Activated naive CD4-positive, alpha-beta T cell treated with anti-CD3 and anti-CD28 coated beads for 36 hours (primary cell): ENCODE results near the gene HFM1. TPM values are rescaled to one million over a fixed set of nuclear protein-coding genes. Genes with fewer than 3 reads are reported as not detected.
A peak's percentile ranks its signal among the peaks of the same experiment; 100 is the strongest.
"Not testable (repeated sequence)": the region's sequence is repeated elsewhere in the genome, so short reads cannot be mapped to it uniquely, and the experiment has no call there.

Experiments used
- CTCF ChIA-PET: fragments of 350-600 bp; sonication (Branson Sonifier 250); formaldehyde crosslinking; loops from one replicate; lab custom pipeline; 2021; ENCODE audit warnings: antibody characterized with exemption; lab: Charles Lee
- DNase-seq: peaks from one replicate; pipeline ENCODE4 v3.0.0-alpha.2; 2020
- H3K27ac Mint-ChIP-seq: one replicate; pipeline ENCODE4 v1.8.0; 2021; ENCODE audit warnings: mild to moderate bottlenecking, mixed read lengths
- H3K27me3 Mint-ChIP-seq: one replicate; pipeline ENCODE4 v1.8.0; 2021; ENCODE audit warnings: low read depth, mixed read lengths
- H3K36me3 Mint-ChIP-seq: one replicate; pipeline ENCODE4 v1.8.0; 2021; ENCODE audit warnings: low read depth, mixed read lengths
- H3K4me1 Mint-ChIP-seq: one replicate; pipeline ENCODE4 v1.8.0; 2021; ENCODE audit warnings: low read depth, mixed read lengths
- H3K4me3 Mint-ChIP-seq: one replicate; pipeline ENCODE4 v1.8.0; 2021; ENCODE audit warnings: mild to moderate bottlenecking, moderate library complexity, mixed read lengths
- H3K9me3 Mint-ChIP-seq: one replicate; pipeline ENCODE4 v1.8.0; 2021; ENCODE audit warnings: mixed read lengths
- intact Hi-C: fragments of 100-400 bp; cut with micrococcal nuclease; formaldehyde crosslinking; loops from one replicate; pipeline ENCODE4 v1.15.1; 2023
- total RNA-seq, 2 experiments: library from RNA; stranded (reverse); gene quantifications; one replicate each; pipeline ENCODE4 v1.2.3, GENCODE V29; 2021

Gene HFM1
- total RNA-seq, 2 experiments from 2014 or later = not detected

- H3K27me3 Mint-ChIP-seq, H3K4me1 Mint-ChIP-seq, CTCF ChIA-PET, H3K36me3 Mint-ChIP-seq, DNase-seq, H3K4me3 Mint-ChIP-seq, H3K27ac Mint-ChIP-seq, H3K9me3 Mint-ChIP-seq: not testable (repeated sequence)
- intact Hi-C loops = loop anchor here (10.0 kb wide), 1 partner anchor 1338 kb away; no protein-coding TSS in a partner anchor
Observed at GRCh38 chr1:91286259-91286961, 118.2 kb downstream of the HFM1 start.

DNA sequence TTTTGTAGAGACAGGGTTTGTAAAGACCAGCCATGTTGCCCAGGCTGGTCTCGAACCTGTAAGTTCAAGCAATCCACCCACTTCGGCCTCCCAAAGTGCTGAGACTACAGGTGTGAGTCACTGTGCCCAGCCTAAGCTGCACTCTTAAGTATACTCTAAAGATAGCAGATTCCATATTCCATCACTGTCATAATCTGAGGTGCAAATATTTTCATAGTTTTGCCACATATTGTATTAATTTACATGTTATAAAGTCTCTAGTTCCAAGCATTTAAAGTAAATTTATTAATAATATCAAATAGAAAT, 121.3 kb downstream of the HFM1 start:
- Mint-ChIP-seq H3K9me3 (no peaks in the 10 kb centered on the region), H3K4me1 (peaks cover 1% of the 10 kb centered on the region), H3K27ac (no peak overlapping the region), H3K4me3 (no peak overlapping the region), H3K27me3 (peaks cover 6% of the 10 kb centered on the region), H3K36me3 (no peaks in the 10 kb centered on the region)
- no peak for DNase-seq
- intact Hi-C loops = loop anchor here (2.0 to 10.0 kb wide), 3 partner anchors 217 to 1341 kb away; partner anchors contain the start of gene CDC7
- CTCF ChIA-PET = interaction anchor here (0.8 to 6.9 kb wide), 15 partner anchors 11 to 660 kb away, joined by 3 to 60 read pairs (median 4); partner anchors contain the start of gene CDC7

- H3K4me3 Mint-ChIP-seq = no peak overlapping the region
- intact Hi-C loops = loop anchor here (1.0 to 10.0 kb wide), 5 partner anchors 119 to 1342 kb away; partner anchors contain the start of gene CDC7
- peaks cover 6% of the 10 kb centered on the region for H3K27me3 Mint-ChIP-seq
- H3K36me3 Mint-ChIP-seq = no peaks in the 10 kb centered on the region
- H3K9me3 Mint-ChIP-seq = no peaks in the 10 kb centered on the region
- DNase-seq = peak; percentile 65
- CTCF ChIA-PET = interaction anchor here (0.6 to 6.9 kb wide), 17 partner anchors 11 to 660 kb away, joined by 3 to 60 read pairs (median 4); partner anchors contain the start of gene CDC7
- H3K4me1 Mint-ChIP-seq = peaks cover 1% of the 10 kb centered on the region
- H3K27ac Mint-ChIP-seq = no peak overlapping the region
Observed at GRCh38 chr1:91282695-91283420, 121.8 kb downstream of the HFM1 start.

DNA sequence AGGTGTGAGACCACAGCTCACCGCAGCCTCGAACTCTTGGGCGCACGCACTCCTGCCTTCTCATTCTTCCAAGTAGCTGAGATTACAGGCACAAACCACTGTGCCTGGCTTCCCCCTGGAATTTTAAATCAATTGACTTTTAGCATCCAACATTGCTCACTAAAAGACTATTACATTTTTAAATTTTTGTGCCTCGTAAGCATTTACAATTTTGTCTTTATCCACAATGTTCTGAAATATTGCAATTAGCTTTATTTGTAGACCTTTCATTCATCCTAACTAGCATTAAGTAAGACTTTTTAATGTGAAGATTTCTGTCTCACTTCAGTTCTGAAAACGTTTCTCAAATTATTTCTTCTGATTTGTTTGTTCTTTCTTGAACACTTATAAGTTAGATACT, 122.9 kb downstream of the HFM1 start:
- Mint-ChIP-seq H3K4me3 (no peak overlapping the region), H3K4me1 (peaks cover 1% of the 10 kb centered on the region), H3K36me3 (no peaks in the 10 kb centered on the region), H3K9me3 (no peaks in the 10 kb centered on the region), H3K27ac (no peak overlapping the region), H3K27me3 (peaks cover 4% of the 10 kb centered on the region)
- intact Hi-C loops = loop anchor here (1.0 to 10.0 kb wide), 5 partner anchors 121 to 1343 kb away; partner anchors contain the start of gene CDC7
- DNase-seq = no peak
- CTCF ChIA-PET = interaction anchor here (1.9 to 6.9 kb wide), 3 partner anchors 10 to 644 kb away, joined by 3 to 60 read pairs (median 8); no protein-coding TSS in a partner anchor

DNA sequence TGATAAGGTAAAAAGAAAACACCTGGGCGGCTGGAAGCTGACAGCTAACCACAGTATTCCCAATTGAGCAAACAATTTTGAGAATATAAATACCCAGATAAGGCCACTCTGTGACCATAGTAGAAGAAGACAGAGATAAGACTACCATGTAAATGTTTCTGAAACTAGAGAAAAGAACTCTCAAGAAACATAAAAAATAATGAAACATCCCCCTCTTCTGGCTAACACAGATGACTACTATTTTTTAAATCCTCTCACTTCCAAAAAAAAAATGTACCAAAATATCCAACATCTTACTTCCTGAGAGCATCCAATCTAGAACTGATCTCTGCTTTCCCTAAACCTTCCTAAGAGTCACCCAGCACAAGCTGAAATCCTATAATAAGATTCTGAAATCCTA, 125.9 kb downstream of the HFM1 start:
- Mint-ChIP-seq H3K4me1 (peaks cover 1% of the 10 kb centered on the region), H3K4me3 (no peak overlapping the region), H3K27ac (no peak overlapping the region), H3K36me3 (no peaks in the 10 kb centered on the region), H3K27me3 (no peaks in the 10 kb centered on the region), H3K9me3 (no peaks in the 10 kb centered on the region)
- intact Hi-C loops = loop anchor here (1.0 kb wide), 2 partner anchors 112 to 699 kb away; no protein-coding TSS in a partner anchor
- no peak for DNase-seq
- CTCF ChIA-PET = interaction anchor here (0.7 to 6.9 kb wide), 3 partner anchors 41 to 113 kb away, joined by 3 to 60 read pairs (median 4); no protein-coding TSS in a partner anchor

DNA sequence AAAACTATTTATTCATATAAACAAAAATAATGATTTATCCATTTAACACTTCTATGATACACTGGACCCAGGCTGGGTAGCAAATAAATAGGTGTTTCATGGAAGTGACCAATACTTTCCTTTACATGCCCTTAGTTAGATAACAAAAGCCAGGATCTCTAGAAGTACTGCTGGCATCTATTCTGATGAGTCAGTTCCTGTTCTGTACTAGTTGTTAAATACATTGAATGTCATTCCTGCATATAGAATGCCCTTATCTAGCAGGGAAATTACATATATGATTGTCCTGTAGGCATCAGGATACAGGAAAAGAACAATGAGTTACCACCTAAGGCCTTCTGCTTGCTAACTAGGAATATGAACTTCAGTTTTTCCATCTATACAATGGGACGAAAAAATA, 130.8 kb downstream of the HFM1 start:
- intact Hi-C loops = no loop called here

GRCh38 chr1:91261655-91262054, 143.0 kb downstream of the HFM1 start:
- no peak overlapping the region for H3K4me3 Mint-ChIP-seq
- intact Hi-C loops = no loop called here
- H3K27ac Mint-ChIP-seq = no peak overlapping the region
- H3K27me3 Mint-ChIP-seq = peaks cover 7% of the 10 kb centered on the region
- no peak for DNase-seq
- CTCF ChIA-PET = interaction anchor here (0.7 kb wide), 1 partner anchor 947 kb away, joined by 3 read pairs; no protein-coding TSS in a partner anchor
- H3K36me3 Mint-ChIP-seq = no peaks in the 10 kb centered on the region
- H3K9me3 Mint-ChIP-seq = no peaks in the 10 kb centered on the region
- H3K4me1 Mint-ChIP-seq = no peaks in the 10 kb centered on the region

More for the DNA sequence above, 130.8 kb downstream of the HFM1 start:
- Mint-ChIP-seq H3K27ac (no peak overlapping the region), H3K4me3 (no peak overlapping the region), H3K27me3 (no peaks in the 10 kb centered on the region), H3K36me3 (no peaks in the 10 kb centered on the region), H3K4me1 (no peaks in the 10 kb centered on the region), H3K9me3 (no peaks in the 10 kb centered on the region)
- CTCF ChIA-PET = no interaction called here
- no peak for DNase-seq

DNA sequence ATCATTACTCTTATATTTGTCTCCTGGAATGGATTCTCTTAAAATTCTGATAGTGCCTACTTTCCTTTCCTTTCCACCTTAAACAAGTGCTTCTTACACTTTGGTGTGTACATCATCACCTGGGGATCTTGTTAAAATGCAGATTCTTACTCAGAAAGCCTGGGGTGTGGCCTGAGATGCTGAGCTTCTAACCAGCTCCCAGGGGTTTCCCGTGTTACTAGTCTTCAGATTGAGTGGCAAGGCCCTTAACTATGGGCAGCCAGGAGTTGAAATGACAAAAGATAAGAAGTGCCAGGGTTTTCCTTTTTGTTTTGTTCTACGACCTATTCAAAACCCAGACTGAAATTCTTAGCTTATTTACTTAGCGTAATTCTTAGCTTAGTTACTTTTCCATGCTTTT, 159.2 kb downstream of the HFM1 start:
- Mint-ChIP-seq H3K27ac (no peak overlapping the region), H3K27me3 (peaks cover 13% of the 10 kb centered on the region), H3K4me1 (no peaks in the 10 kb centered on the region), H3K9me3 (peaks cover 2% of the 10 kb centered on the region), H3K4me3 (no peak overlapping the region), H3K36me3 (no peaks in the 10 kb centered on the region)
- intact Hi-C loops = no loop called here
- DNase-seq = no peak
- CTCF ChIA-PET = no interaction called here

- Mint-ChIP-seq H3K36me3 (no peaks in the 10 kb centered on the region), H3K27me3 (peaks cover 6% of the 10 kb centered on the region), H3K4me3 (no peak overlapping the region), H3K4me1 (no peaks in the 10 kb centered on the region), H3K27ac (no peak overlapping the region), H3K9me3 (peaks cover 2% of the 10 kb centered on the region)
- CTCF ChIA-PET = no interaction called here
- intact Hi-C loops = no loop called here
- no peak for DNase-seq
Observed at GRCh38 chr1:91244737-91245136, 159.9 kb downstream of the HFM1 start.

DNA sequence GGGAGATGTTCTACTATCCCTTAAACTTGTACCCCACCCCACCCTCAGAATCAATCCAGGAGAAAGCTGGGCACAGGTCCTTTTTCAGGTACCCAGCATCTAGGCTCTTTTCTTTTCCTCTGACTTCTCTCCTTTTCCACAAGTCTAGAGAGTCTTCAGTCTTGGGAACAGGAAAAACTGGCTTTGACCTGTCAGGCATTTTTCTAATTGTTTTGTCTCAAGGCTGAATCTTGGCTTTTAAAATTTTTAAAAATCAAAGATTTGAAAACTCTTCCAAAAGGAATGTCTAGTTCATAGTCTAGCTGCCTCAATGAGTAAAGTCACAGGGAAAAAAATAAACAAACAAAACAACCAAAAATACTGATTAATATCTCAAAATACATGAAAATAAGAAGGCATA, 161.5 kb downstream of the HFM1 start:
- H3K4me1 Mint-ChIP-seq = no peaks in the 10 kb centered on the region
- H3K9me3 Mint-ChIP-seq = peaks cover 2% of the 10 kb centered on the region
- intact Hi-C loops = no loop called here
- no peak overlapping the region for H3K4me3 Mint-ChIP-seq
- H3K27me3 Mint-ChIP-seq = no peaks in the 10 kb centered on the region
- no peak for DNase-seq
- no peak overlapping the region for H3K27ac Mint-ChIP-seq
- CTCF ChIA-PET = no interaction called here
- no peaks in the 10 kb centered on the region for H3K36me3 Mint-ChIP-seq

DNA sequence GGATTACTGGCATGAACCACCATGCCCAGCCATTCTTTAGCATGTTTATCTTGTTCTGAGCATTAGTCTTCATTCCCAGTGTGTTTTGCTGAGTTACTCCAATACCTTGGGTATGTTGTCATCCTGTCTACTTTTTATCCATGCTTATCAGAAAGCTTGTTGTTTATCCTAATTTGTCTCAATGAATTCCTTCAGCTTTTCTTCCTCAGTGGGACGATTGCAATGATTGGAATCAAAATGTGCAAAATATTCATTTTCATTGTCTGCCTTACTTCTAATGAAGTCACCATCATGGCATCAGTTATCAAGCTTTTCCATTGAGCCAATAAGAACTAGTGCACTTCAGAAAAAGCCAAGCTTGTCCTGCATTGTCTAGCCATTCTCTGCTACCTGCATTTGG, 170.5 kb downstream of the HFM1 start:
- Mint-ChIP-seq H3K27me3 (no peaks in the 10 kb centered on the region), H3K36me3 (no peaks in the 10 kb centered on the region), H3K4me3 (no peak overlapping the region), H3K27ac (no peak overlapping the region), H3K4me1 (no peaks in the 10 kb centered on the region), H3K9me3 (no peaks in the 10 kb centered on the region)
- intact Hi-C loops = no loop called here
- CTCF ChIA-PET = no interaction called here
- DNase-seq = no peak

DNA sequence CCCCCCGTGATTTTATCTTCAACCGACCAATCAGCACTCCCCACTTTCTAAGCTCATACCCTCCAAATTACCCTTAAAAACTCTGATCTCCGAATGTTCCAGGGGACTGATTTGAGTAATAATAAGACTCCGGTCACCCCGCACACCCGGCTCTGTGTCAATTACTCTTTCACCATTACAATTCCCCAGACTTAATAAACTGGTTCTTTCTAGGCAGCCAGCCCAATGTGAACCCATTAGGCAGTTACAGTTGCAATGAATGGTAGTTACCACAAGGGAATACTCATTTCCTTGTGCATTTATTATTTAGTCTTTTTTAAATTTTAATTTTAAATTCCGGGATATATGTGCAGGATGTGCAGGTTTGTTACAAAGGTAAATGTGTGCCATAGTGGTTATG, 177.9 kb downstream of the HFM1 start:
- DNase-seq = no peak
- Mint-ChIP-seq H3K27me3 (no peaks in the 10 kb centered on the region), H3K4me1 (no peaks in the 10 kb centered on the region), H3K27ac (no peak overlapping the region), H3K9me3 (no peaks in the 10 kb centered on the region), H3K36me3 (no peaks in the 10 kb centered on the region), H3K4me3 (no peak overlapping the region)
- intact Hi-C loops = no loop called here
- CTCF ChIA-PET = no interaction called here
